ENCODE data around the gene MVB12B. TPM values are rescaled to one million over a fixed set of nuclear protein-coding genes. Genes with fewer than 3 reads are reported as not detected.

MVB12B gene
- total RNA-seq, 1 experiment from 2014 or later, result 5.8 TPM

DNA sequence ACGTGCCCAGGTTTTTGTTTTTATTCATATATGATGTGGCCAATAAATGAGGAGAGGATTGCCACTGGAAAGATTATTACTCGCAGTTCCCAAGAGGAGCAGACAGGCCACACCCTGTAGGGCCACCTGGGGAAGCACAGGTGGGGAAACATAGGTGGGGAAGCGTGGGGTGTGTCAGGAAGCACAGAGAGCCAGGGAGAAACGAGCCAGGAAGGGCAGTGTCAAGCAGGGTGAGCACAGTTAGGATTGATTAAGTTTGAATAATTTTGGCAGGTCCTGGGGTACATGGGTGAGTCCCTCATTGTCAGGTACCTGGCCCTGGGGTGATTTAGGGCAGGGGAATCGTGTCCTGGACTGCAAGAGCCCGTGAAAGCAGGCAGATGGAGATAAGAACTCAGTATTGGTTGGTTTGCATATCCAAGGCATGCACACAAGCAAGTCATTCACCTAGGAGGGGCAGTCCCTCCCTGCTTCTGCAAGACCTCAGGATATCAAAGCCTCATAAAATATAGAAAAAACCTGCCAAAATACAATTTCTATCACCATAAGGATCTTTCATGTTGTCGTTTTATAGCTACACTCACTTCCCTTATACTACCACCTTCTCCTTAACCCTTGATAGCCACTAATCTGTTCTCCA lies 22.4 kb downstream of the MVB12B start:
- TF ChIP-seq, protein P1, sequence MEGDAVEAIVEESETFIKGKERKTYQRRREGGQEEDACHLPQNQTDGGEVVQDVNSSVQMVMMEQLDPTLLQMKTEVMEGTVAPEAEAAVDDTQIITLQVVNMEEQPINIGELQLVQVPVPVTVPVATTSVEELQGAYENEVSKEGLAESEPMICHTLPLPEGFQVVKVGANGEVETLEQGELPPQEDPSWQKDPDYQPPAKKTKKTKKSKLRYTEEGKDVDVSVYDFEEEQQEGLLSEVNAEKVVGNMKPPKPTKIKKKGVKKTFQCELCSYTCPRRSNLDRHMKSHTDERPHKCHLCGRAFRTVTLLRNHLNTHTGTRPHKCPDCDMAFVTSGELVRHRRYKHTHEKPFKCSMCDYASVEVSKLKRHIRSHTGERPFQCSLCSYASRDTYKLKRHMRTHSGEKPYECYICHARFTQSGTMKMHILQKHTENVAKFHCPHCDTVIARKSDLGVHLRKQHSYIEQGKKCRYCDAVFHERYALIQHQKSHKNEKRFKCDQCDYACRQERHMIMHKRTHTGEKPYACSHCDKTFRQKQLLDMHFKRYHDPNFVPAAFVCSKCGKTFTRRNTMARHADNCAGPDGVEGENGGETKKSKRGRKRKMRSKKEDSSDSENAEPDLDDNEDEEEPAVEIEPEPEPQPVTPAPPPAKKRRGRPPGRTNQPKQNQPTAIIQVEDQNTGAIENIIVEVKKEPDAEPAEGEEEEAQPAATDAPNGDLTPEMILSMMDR (conservative IDR thresholded peaks at IDR 0.05), result no peak
- no peak overlapping the region for H3K4me2 ChIP-seq (ENCODE audit: insufficient read depth, insufficient read length, low read length)

More for the DNA sequence above, 22.4 kb downstream of the MVB12B start:
- Histone ChIP-seq H3K4ac (ENCODE audit: low read depth, low read length) (no peak overlapping the region), H2BK12ac (ENCODE audit: insufficient read length, low read depth, low read length) (no peak overlapping the region), H2AK5ac (ENCODE audit: insufficient read length, low read length) (no peak overlapping the region), H3K18ac (ENCODE audit: insufficient read length, low read depth, low read length) (no peak overlapping the region), H3K23me2 (ENCODE audit: insufficient read length, low read depth, low read length, poor library complexity, severe bottlenecking) (peaks cover 3% of the 10 kb centered on the region), H2BK15ac (ENCODE audit: low read depth, low read length) (no peak overlapping the region), H2AFZ (ENCODE audit: low read length) (no peak overlapping the region), H3K27ac (ENCODE audit: insufficient read length, low read depth, low read length) (no peak overlapping the region), H3K9me3 (ENCODE audit: control insufficient read depth, low read depth, low read length) (no peaks in the 10 kb centered on the region), H2BK20ac (ENCODE audit: low read depth, low read length, poor library complexity, severe bottlenecking) (no peak overlapping the region), H4K5ac (ENCODE audit: insufficient read length, low read depth, low read length) (no peak overlapping the region), H4K8ac (replicated peaks; ENCODE audit: insufficient read length, low read depth, low read length) (no peak overlapping the region), H3K23ac (ENCODE audit: insufficient read length, low read depth, low read length) (no peak overlapping the region), H3K9ac (ENCODE audit: extremely low read depth, insufficient read length, low read length) (no peak overlapping the region), H3T11ph (ENCODE audit: low read length) (no peak overlapping the region), H2BK120ac (ENCODE audit: low read depth, low read length, poor library complexity, severe bottlenecking) (no peak overlapping the region), H3K79me1 (ENCODE audit: insufficient read depth, low read depth, low read length, poor library complexity, severe bottlenecking) (no peaks in the 10 kb centered on the region), H4K91ac (ENCODE audit: insufficient read length, low read depth, low read length) (no peak overlapping the region), H3K56ac (ENCODE audit: insufficient read length, low read depth, low read length) (no peak overlapping the region), H2BK5ac (ENCODE audit: insufficient read length, low read length) (no peak overlapping the region), H3K14ac (ENCODE audit: insufficient read depth, low read length) (no peak overlapping the region), H3K79me2 (ENCODE audit: insufficient read depth, low read length) (no peaks in the 10 kb centered on the region), H3K27me3 (ENCODE audit: insufficient read depth, low read length) (no peaks in the 10 kb centered on the region), H4K20me1 (ENCODE audit: control insufficient read depth, insufficient read depth, insufficient read length) (no peaks in the 10 kb centered on the region), H3K4me1 (ENCODE audit: insufficient read depth, low read length) (peaks cover 8% of the 10 kb centered on the region; the same call in 1 of the 2 replicates)
- Mint-ChIP-seq H3K4me1 (peaks cover 33 to 37% of the 10 kb centered on the region in 2 experiments), H3K9me3 (peaks cover 12% of the 10 kb centered on the region in 2 experiments), H3K27ac (no peak overlapping the region; a peak in 2 of 7 replicates), H3K36me3 (ENCODE audit: insufficient read depth in 1 of 3, low read depth in 3 of 3) (peaks cover 9 to 21% (median 14%) of the 10 kb centered on the region in 3 experiments; a peak in 6 of 7 replicates), H3K27me3 (ENCODE audit: low read depth) (no peaks in the 10 kb centered on the region), H3K4me3 (no peak overlapping the region; a peak in 1 of 5 replicates)
- no CpG with 5 or more reads among the region's 7 CpGs for WGBS (ENCODE audit: extremely low coverage, insufficient read length, low lambda C conversion rate)
- DNase-seq, result no peak
